GM23338 (cell line): Measurements from ENCODE around the gene OSGIN1. TPM values are rescaled to one million over a fixed set of nuclear protein-coding genes. Genes with fewer than 3 reads are reported as not detected.

Experiments used
- ATAC-seq: fragments of 200-7000 bp; cut with Tn5 transposase; 3 replicates; pipeline ENCODE4 v1.9.1; 2020
- DNase-seq: peaks from one replicate; pipeline ENCODE4 v3.0.0-alpha.2; 2015; ENCODE audit warnings: low spot score
- H2AFZ ChIP-seq: fragments of 200-600 bp; sonication (generic); 2 replicates; pipeline ENCODE4 v1.8.0; 2016; ENCODE audit warnings: antibody characterized with exemption, mild to moderate bottlenecking, moderate library complexity
- H3F3A ChIP-seq: fragments of 200-600 bp; sonication (generic); replicated peaks from 2 replicates; pipeline ENCODE4 v1.8.0; 2017; ENCODE audit warnings: antibody characterized with exemption, mixed run types, low read depth
- H3K27ac ChIP-seq: fragments of 200-600 bp; sonication (generic); 2 replicates; pipeline ENCODE4 v1.6.1; 2016; ENCODE audit warnings: low read depth
- H3K27me3 ChIP-seq: fragments of 200-600 bp; sonication (generic); 2 replicates; pipeline ENCODE4 v1.8.0; 2016; ENCODE audit warnings: mild to moderate bottlenecking, mixed run types, moderate library complexity; ENCODE audit not compliant: insufficient read depth
- H3K36me3 ChIP-seq: fragments of 200-600 bp; sonication (generic); 2 replicates; pipeline ENCODE4 v1.8.0; 2016; ENCODE audit warnings: mild to moderate bottlenecking; ENCODE audit not compliant: insufficient read depth
- H3K4me1 ChIP-seq: fragments of 200-600 bp; sonication (generic); 2 replicates; pipeline ENCODE4 v1.8.0; 2016; ENCODE audit warnings: mild to moderate bottlenecking, moderate library complexity; ENCODE audit not compliant: insufficient read depth
- H3K4me2 ChIP-seq: fragments of 200-600 bp; sonication (generic); 2 replicates; pipeline ENCODE4 v1.7.1; 2017; ENCODE audit warnings: mixed run types
- H3K4me3 ChIP-seq: fragments of 200-600 bp; sonication (generic); 2 replicates; pipeline ENCODE4 v1.6.1; 2016; ENCODE audit warnings: mixed run types
- H3K79me2 ChIP-seq: fragments of 200-600 bp; sonication (generic); replicated peaks from 2 replicates; pipeline ENCODE4 v1.8.0; 2017; ENCODE audit warnings: mild to moderate bottlenecking; ENCODE audit not compliant: insufficient read depth
- H3K9me2 ChIP-seq: fragments of 200-600 bp; sonication (generic); 2 replicates; pipeline ENCODE4 v1.8.0; 2017; ENCODE audit not compliant: insufficient read depth
- H4K20me1 ChIP-seq: fragments of 200-600 bp; sonication (generic); replicated peaks from 2 replicates; pipeline ENCODE4 v1.8.0; 2017; ENCODE audit warnings: mild to moderate bottlenecking; ENCODE audit not compliant: insufficient read depth
- H3K27ac Mint-ChIP-seq: 2 replicates; pipeline ENCODE4 v1.8.0; 2020; ENCODE audit warnings: inconsistent platforms, mild to moderate bottlenecking, moderate library complexity, mixed read lengths
- H3K27me3 Mint-ChIP-seq: 3 replicates; pipeline ENCODE4 v1.8.0; 2022; ENCODE audit warnings: low read depth, mild to moderate bottlenecking, moderate library complexity, mixed read lengths, inconsistent platforms; ENCODE audit not compliant: insufficient read depth, poor library complexity
- H3K36me3 Mint-ChIP-seq: 3 replicates; pipeline ENCODE4 v1.8.0; 2021; ENCODE audit warnings: low read depth, mild to moderate bottlenecking, inconsistent platforms, moderate library complexity, mixed read lengths
- H3K4me1 Mint-ChIP-seq: 3 replicates; pipeline ENCODE4 v1.8.0; 2020; ENCODE audit warnings: mild to moderate bottlenecking, inconsistent platforms, mixed read lengths
- H3K4me3 Mint-ChIP-seq: 3 replicates; pipeline ENCODE4 v1.8.0; 2021; ENCODE audit warnings: moderate library complexity, mild to moderate bottlenecking, inconsistent platforms, mixed read lengths
- H3K9me3 Mint-ChIP-seq: 3 replicates; pipeline ENCODE4 v1.8.0; 2020; ENCODE audit warnings: moderate library complexity, mild to moderate bottlenecking, inconsistent platforms, mixed read lengths
- CREB1 ChIP-seq: fragments of 250-450 bp; sonication (Bioruptor Pico); IDR thresholded peaks from 2 replicates; pipeline ENCODE4 v1.5.0; 2020; ENCODE audit warnings: low read depth, mild to moderate bottlenecking, moderate library complexity
- CTCF ChIP-seq, 2 experiments: fragments of 200-600 bp in 1 of 2; sonication (generic) in 1 of 2; conservative IDR thresholded peaks; 2 replicates each; pipeline versions ENCODE4 v1.5.1 to v1.6.1; 2016 to 2017; ENCODE audit warnings: antibody characterized with exemption in 2 of 2, low read depth in 2 of 2, mild to moderate bottlenecking in 2 of 2, moderate library complexity in 1 of 2
- ETS1 ChIP-seq: IDR thresholded peaks from 2 replicates; pipeline ENCODE4 v1.6.1; 2016; ENCODE audit warnings: antibody characterized with exemption
- EZH2 ChIP-seq: fragments of 200-600 bp; sonication (generic); IDR thresholded peaks from one replicate; pipeline ENCODE4 v1.8.0; 2017; ENCODE audit warnings: antibody characterized with exemption, mild to moderate bottlenecking, low read depth; ENCODE audit not compliant: unreplicated experiment
- EZH2phosphoT487 ChIP-seq: fragments of 200-600 bp; sonication (generic); IDR thresholded peaks from one replicate; pipeline ENCODE4 v1.8.1; 2018; ENCODE audit warnings: antibody characterized with exemption; ENCODE audit not compliant: unreplicated experiment
- JUNB ChIP-seq: IDR thresholded peaks from one replicate; pipeline ENCODE4 v1.6.1; 2016; ENCODE audit warnings: antibody characterized with exemption; ENCODE audit not compliant: unreplicated experiment
- NANOG ChIP-seq: IDR thresholded peaks from 2 replicates; pipeline ENCODE4 v1.6.1; 2016; ENCODE audit warnings: antibody characterized with exemption, borderline replicate concordance
- POLR2AphosphoS5 ChIP-seq: IDR thresholded peaks from 2 replicates; pipeline ENCODE4 v1.6.1; 2016; ENCODE audit warnings: antibody characterized with exemption, low read depth
- REST ChIP-seq: IDR thresholded peaks from one replicate; pipeline ENCODE4 v1.6.1; 2018; ENCODE audit warnings: antibody characterized with exemption; ENCODE audit not compliant: unreplicated experiment
- STAT1 ChIP-seq: IDR thresholded peaks from one replicate; pipeline ENCODE4 v1.6.1; 2016; ENCODE audit warnings: antibody characterized with exemption; ENCODE audit not compliant: unreplicated experiment
- ZNF114 ChIP-seq: fragments of 250-450 bp; sonication (Bioruptor Pico); IDR thresholded peaks from 2 replicates; pipeline ENCODE4 v1.5.0; 2020; ENCODE audit warnings: mild to moderate bottlenecking, moderate library complexity
- ZNF331 ChIP-seq: fragments of 250-450 bp; sonication (Bioruptor Pico); IDR thresholded peaks from 2 replicates; pipeline ENCODE4 v1.5.0; 2020; ENCODE audit warnings: low read depth, mild to moderate bottlenecking, moderate library complexity
- ZNF462 ChIP-seq: fragments of 250-450 bp; sonication (Bioruptor Pico); IDR thresholded peaks from 2 replicates; pipeline ENCODE4 v1.5.0; 2020; ENCODE audit warnings: mild to moderate bottlenecking, moderate library complexity
- polyA plus RNA-seq: library from polyadenylated mRNA; unstranded; fragments of >200 nt; fragmentation: Nextera tagmentation; extraction: Ambion mirVana; gene quantifications from 2 replicates; pipeline ENCODE4 v1.2.1, GENCODE V29; 2016
- total RNA-seq: library from RNA; depleted of rRNA; stranded (reverse); fragments of >200 nt; shearing (Covaris generic); gene quantifications from 2 replicates; pipeline ENCODE4 v1.2.3, GENCODE V29; 2014

OSGIN1 gene
- total and polyA plus RNA-seq, 2 experiments from 2014 or later: 0.32 to 1.6 TPM

GRCh38 chr16:83977056-83977815 lies 24.2 kb downstream of the OSGIN1 start:
- no peaks in the 10 kb centered on the region for H3F3A ChIP-seq
- H3K27ac Mint-ChIP-seq: no peak overlapping the region

More at GRCh38 chr16:83977056-83977815, 24.2 kb downstream of the OSGIN1 start:
- Histone ChIP-seq H4K20me1 (no peaks in the 10 kb centered on the region), H3K4me3 (no peak overlapping the region), H3K27ac (no peak overlapping the region), H3K9me2 (no peaks in the 10 kb centered on the region), H3K36me3 (no peaks in the 10 kb centered on the region), H3K4me2 (no peak overlapping the region), H3K27me3 (no peaks in the 10 kb centered on the region), H3K4me1 (no peaks in the 10 kb centered on the region), H3K79me2 (no peaks in the 10 kb centered on the region), H2AFZ (no peak overlapping the region)
- DNase-seq (no peak), ATAC-seq (no peak)
- H3K27me3 Mint-ChIP-seq: peaks cover 7% of the 10 kb centered on the region
- TF ChIP-seq ZNF114 (CRISPR knock-in tag): no peak
- no peak for TF ChIP-seq ZNF331
- no peak for TF ChIP-seq ETS1
- no peak for TF ChIP-seq POLR2AphosphoS5
- no peak for TF ChIP-seq ZNF462 (CRISPR knock-in tag)
- TF ChIP-seq CREB1: no peak
- TF ChIP-seq EZH2phosphoT487: no peak
- no peak for TF ChIP-seq CTCF (conservative IDR thresholded peaks at IDR 0.05; ENCODE audit: low read depth in 2 of 2)
- TF ChIP-seq EZH2: no peak
- no peak for TF ChIP-seq REST
- TF ChIP-seq STAT1: no peak
- TF ChIP-seq JUNB: no peak
- no peak for TF ChIP-seq NANOG
- no peaks in the 10 kb centered on the region; the same call in 2 of the 3 replicates for H3K4me1 Mint-ChIP-seq
- peaks cover 26% of the 10 kb centered on the region for H3K36me3 Mint-ChIP-seq
- H3K9me3 Mint-ChIP-seq: peaks cover 24% of the 10 kb centered on the region
- no peak overlapping the region for H3K4me3 Mint-ChIP-seq
